CD14-positive monocyte (primary cell): ENCODE results near the gene PAM16. TPM values are rescaled to one million over a fixed set of nuclear protein-coding genes. Genes with fewer than 3 reads are reported as not detected.

Experiments used
- DNase-seq, 3 donors: peaks; one replicate each; pipeline ENCODE4 v3.0.0-alpha.2; 2011 to 2022
- H2AFZ ChIP-seq: 2 replicates; pipeline ENCODE4 v1.6.0; 2012; ENCODE audit warnings: mild to moderate bottlenecking, low read depth, low read length, inconsistent platforms; ENCODE audit not compliant: insufficient read depth, poor library complexity, severe bottlenecking
- H3K27ac ChIP-seq, 2 donors: 1 replicate in 1 of 2; 2 replicates in 1 of 2; pipeline ENCODE4 v1.5.1; 2012 to 2013; ENCODE audit warnings: low read length in 2 of 2, control low read depth in 1 of 2, inconsistent platforms in 1 of 2, low read depth in 1 of 2, mild to moderate bottlenecking in 1 of 2
- H3K27me3 ChIP-seq, 2 donors: one replicate each; pipeline versions ENCODE4 v1.6.0 to v1.6.1; 2011 to 2013; ENCODE audit warnings: low read length in 2 of 2; ENCODE audit not compliant: control insufficient read depth in 2 of 2, insufficient read depth in 2 of 2
- H3K36me3 ChIP-seq, 2 donors: replicated peaks in 1 of 2; 1 replicate in 1 of 2; 2 replicates in 1 of 2; pipeline versions ENCODE4 v1.5.1 to v1.6.1; 2012 to 2013; ENCODE audit warnings: low read length in 2 of 2, control low read depth in 1 of 2, inconsistent platforms in 1 of 2, mild to moderate bottlenecking in 1 of 2; ENCODE audit not compliant: insufficient read depth in 2 of 2, control insufficient read depth in 1 of 2
- H3K4me1 ChIP-seq, 2 donors: 1 replicate in 1 of 2; 2 replicates in 1 of 2; pipeline versions ENCODE4 v1.5.1 to v1.6.1; 2012 to 2013; ENCODE audit warnings: low read length in 2 of 2, control low read depth in 1 of 2, inconsistent platforms in 1 of 2, mild to moderate bottlenecking in 1 of 2, moderate library complexity in 1 of 2; ENCODE audit not compliant: insufficient read depth in 2 of 2, control insufficient read depth in 1 of 2
- H3K4me2 ChIP-seq: replicated peaks from 2 replicates; pipeline ENCODE3; 2012; ENCODE audit warnings: low read length, moderate library complexity, mild to moderate bottlenecking; ENCODE audit not compliant: poor library complexity, severe bottlenecking; ENCODE audit errors: extremely low read depth
- H3K4me3 ChIP-seq, 3 experiments: fragments of 200-600 bp in 1 of 3; sonication (generic) in 1 of 3; replicated peaks in 1 of 3; 1 replicate in 2 of 3; 2 replicates in 1 of 3; pipeline ENCODE4 v1.5.1; 2011 to 2013; ENCODE audit warnings: low read length in 3 of 3, mild to moderate bottlenecking in 3 of 3, control low read depth in 2 of 3, low read depth in 2 of 3, inconsistent platforms in 1 of 3, moderate library complexity in 1 of 3
- H3K79me2 ChIP-seq: 2 replicates; pipeline ENCODE4 v1.6.0; 2012; ENCODE audit warnings: mild to moderate bottlenecking, control low read depth, inconsistent platforms, low read length, moderate library complexity; ENCODE audit not compliant: insufficient read depth
- H3K9ac ChIP-seq: 2 replicates; pipeline ENCODE4 v1.6.0; 2017; ENCODE audit warnings: low read length, mild to moderate bottlenecking; ENCODE audit not compliant: insufficient read depth, poor library complexity, severe bottlenecking
- H3K9me3 ChIP-seq, 2 donors: replicated peaks in 1 of 2; 1 replicate in 1 of 2; 2 replicates in 1 of 2; pipeline versions ENCODE4 v1.5.1 to v1.6.1; 2012 to 2013; ENCODE audit warnings: low read length in 2 of 2, control low read depth in 1 of 2; ENCODE audit not compliant: control insufficient read depth in 1 of 2, insufficient read depth in 1 of 2
- H4K20me1 ChIP-seq: 2 replicates; pipeline ENCODE4 v1.6.0; 2012; ENCODE audit warnings: mild to moderate bottlenecking, low read length, control low read depth, moderate library complexity; ENCODE audit not compliant: insufficient read depth
- H3K27ac Mint-ChIP-seq, 7 donors: one replicate each; pipeline ENCODE4 v1.8.0; 2020; ENCODE audit warnings: mild to moderate bottlenecking in 7 of 7, mixed read lengths in 7 of 7, moderate library complexity in 6 of 7, inconsistent platforms in 2 of 7
- H3K27me3 Mint-ChIP-seq, 3 donors: one replicate each; pipeline ENCODE4 v1.8.0; 2021 to 2022; ENCODE audit warnings: low read depth in 3 of 3, mild to moderate bottlenecking in 3 of 3, mixed read lengths in 3 of 3, moderate library complexity in 3 of 3, inconsistent platforms in 1 of 3
- H3K36me3 Mint-ChIP-seq, 2 donors: one replicate each; pipeline ENCODE4 v1.8.0; 2020; ENCODE audit warnings: mixed read lengths in 2 of 2, inconsistent platforms in 1 of 2, mild to moderate bottlenecking in 1 of 2
- H3K4me1 Mint-ChIP-seq: one replicate; pipeline ENCODE4 v1.8.0; 2020; ENCODE audit warnings: mild to moderate bottlenecking, mixed read lengths
- H3K4me3 Mint-ChIP-seq, 2 donors: one replicate each; pipeline ENCODE4 v1.8.0; 2020; ENCODE audit warnings: mild to moderate bottlenecking in 2 of 2, mixed read lengths in 2 of 2, moderate library complexity in 1 of 2
- H3K9me3 Mint-ChIP-seq, 7 donors: one replicate each; pipeline ENCODE4 v1.8.0; 2020 to 2022; ENCODE audit warnings: mixed read lengths in 7 of 7, mild to moderate bottlenecking in 6 of 7, moderate library complexity in 6 of 7, inconsistent platforms in 2 of 7
- WGBS: methylation state at CpG from one replicate; pipeline ENCODE4 v1.1.5; 2013; ENCODE audit warnings: missing lambda C conversion rate; ENCODE audit not compliant: insufficient coverage; 5-methylcytosine and 5-hydroxymethylcytosine counted together
- intact Hi-C, 2 donors: fragments of 100-400 bp; cut with micrococcal nuclease; formaldehyde crosslinking; loops; one replicate each; pipeline versions ENCODE4 v1.15.0 to v1.15.1; 2023
- polyA plus RNA-seq, 3 donors: library from polyadenylated mRNA; depleted of rRNA in 1 of 3; unstranded in 2 of 3; stranded (reverse) in 1 of 3; fragments of 300-500 nt in 2 of 3; fragments of >200 nt in 1 of 3; fragmentation: Illumina TruSeq in 2 of 3; gene quantifications; 1 replicate in 2 of 3; 2 replicates in 1 of 3; pipeline ENCODE4 v1.2.3, GENCODE V29; 2012 to 2021
- TF ChIP-seq, protein P1 (sequence below): fragments of 200-600 bp; IDR thresholded peaks from one replicate; pipeline ENCODE4 v1.8.0; 2022; ENCODE audit warnings: antibody characterized with exemption, mild to moderate bottlenecking

Gene PAM16
- polyA plus RNA-seq, 3 donors = 34.3 to 37.6 (median 34.7) TPM

DNA sequence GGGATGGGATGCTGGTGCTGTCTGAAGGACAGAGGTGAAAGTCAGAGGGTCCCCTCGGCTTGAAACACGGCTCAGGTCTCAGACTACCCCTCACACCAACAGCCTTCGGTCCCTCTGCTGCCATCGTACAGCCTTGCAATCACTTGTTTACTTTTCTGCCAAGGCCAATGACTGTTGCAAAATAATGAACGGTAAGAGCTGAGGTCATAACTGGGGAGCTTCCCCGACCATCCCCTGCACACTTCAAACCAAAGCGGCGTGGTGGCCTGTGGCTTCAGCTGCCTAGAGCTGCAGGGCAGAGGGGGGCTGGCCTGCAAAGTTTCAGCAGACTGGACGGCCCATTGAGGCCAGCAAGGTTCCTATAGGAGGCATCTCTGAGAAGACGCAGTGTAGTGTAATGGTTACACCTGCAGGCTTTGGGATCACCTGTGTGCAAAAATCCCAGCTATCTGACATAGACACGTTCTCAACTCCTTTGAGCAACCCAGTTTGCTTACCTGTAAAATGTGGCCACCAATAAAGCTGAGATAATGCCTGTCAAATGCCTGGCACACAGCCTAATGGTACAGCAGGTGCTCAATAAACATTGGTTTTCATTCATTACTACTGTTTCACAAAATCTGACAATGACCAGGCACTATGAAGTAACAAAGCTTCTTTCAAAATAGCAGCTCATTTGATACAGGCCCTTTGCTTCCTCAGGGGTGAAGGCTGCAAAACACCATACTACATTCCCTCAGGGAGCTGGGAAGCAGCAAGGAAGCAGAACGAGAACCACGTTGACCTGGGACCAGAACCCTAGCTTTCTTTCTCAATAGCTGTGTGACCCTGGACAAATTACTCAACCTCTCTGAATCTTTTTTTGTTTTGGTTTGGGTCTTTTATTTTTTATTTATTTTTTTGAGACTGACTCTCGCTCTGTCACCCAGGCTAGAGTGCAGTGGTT is 5.0 kb downstream of the PAM16 start:
- H3K4me3 Mint-ChIP-seq = peak overlapping the region in 1 of 2 donors; percentile 73
- H3K9ac ChIP-seq = peak overlapping the region; percentile 15

More for the DNA sequence above, 5.0 kb downstream of the PAM16 start:
- Histone ChIP-seq H4K20me1 (peaks cover 67% of the 10 kb centered on the region), H3K27ac (peak overlapping the region; percentile 72 to 77), H3K36me3 (peaks cover 19 to 20% of the 10 kb centered on the region in 2 donors), H2AFZ (no peak overlapping the region), H3K4me1 (peaks cover 53 to 61% of the 10 kb centered on the region in 2 donors), H3K4me3 (peak overlapping the region in 1 of 3 experiments; percentile 43), H3K4me2 (peak overlapping the region; percentile 55), H3K9me3 (no peaks in the 10 kb centered on the region), H3K79me2 (peaks cover 70% of the 10 kb centered on the region), H3K27me3 (no peaks in the 10 kb centered on the region)
- intact Hi-C loops = no loop called here
- H3K9me3 Mint-ChIP-seq = peaks cover 0 to 5% (median 0%) of the 10 kb centered on the region in 7 donors
- peaks cover 0 to 2% (median 0%) of the 10 kb centered on the region in 3 donors for H3K27me3 Mint-ChIP-seq
- DNase-seq = peak; percentile 34 to 62 (median 40)
- WGBS = 29% methylated on average over 7 of the region's 14 CpGs
- peaks cover 53% of the 10 kb centered on the region for H3K4me1 Mint-ChIP-seq
- TF ChIP-seq, protein P1, sequence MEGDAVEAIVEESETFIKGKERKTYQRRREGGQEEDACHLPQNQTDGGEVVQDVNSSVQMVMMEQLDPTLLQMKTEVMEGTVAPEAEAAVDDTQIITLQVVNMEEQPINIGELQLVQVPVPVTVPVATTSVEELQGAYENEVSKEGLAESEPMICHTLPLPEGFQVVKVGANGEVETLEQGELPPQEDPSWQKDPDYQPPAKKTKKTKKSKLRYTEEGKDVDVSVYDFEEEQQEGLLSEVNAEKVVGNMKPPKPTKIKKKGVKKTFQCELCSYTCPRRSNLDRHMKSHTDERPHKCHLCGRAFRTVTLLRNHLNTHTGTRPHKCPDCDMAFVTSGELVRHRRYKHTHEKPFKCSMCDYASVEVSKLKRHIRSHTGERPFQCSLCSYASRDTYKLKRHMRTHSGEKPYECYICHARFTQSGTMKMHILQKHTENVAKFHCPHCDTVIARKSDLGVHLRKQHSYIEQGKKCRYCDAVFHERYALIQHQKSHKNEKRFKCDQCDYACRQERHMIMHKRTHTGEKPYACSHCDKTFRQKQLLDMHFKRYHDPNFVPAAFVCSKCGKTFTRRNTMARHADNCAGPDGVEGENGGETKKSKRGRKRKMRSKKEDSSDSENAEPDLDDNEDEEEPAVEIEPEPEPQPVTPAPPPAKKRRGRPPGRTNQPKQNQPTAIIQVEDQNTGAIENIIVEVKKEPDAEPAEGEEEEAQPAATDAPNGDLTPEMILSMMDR = no peak
- peaks cover 15 to 26% of the 10 kb centered on the region in 2 donors for H3K36me3 Mint-ChIP-seq
- peak overlapping the region; percentile 85 to 95 (median 93) for H3K27ac Mint-ChIP-seq
